ENCODE measurements around the gene COG2.
"Not testable (repeated sequence)": the region's sequence is repeated elsewhere in the genome, so short reads cannot be mapped to it uniquely, and the experiment has no call there.

The COG2 gene

GRCh38 chr1:230679192-230679591 is 36.9 kb downstream of the COG2 start:
- no peak for DNase-seq (ENCODE audit: low spot score)

GRCh38 chr1:230679825-230680224 is 37.5 kb downstream of the COG2 start:
- no peak for DNase-seq (ENCODE audit: low spot score)

GRCh38 chr1:230680300-230681025 is 38.2 kb downstream of the COG2 start:
- no peak for DNase-seq (ENCODE audit: low spot score)

- no peak for DNase-seq (ENCODE audit: low spot score)
Observed at GRCh38 chr1:230681599-230681998, 39.3 kb downstream of the COG2 start.

- no peak for DNase-seq (ENCODE audit: low spot score)
Observed at GRCh38 chr1:230682274-230682673, 40.0 kb downstream of the COG2 start.

GRCh38 chr1:230682882-230683610 is 40.8 kb downstream of the COG2 start:
- no peak for DNase-seq (ENCODE audit: low spot score)

- DNase-seq (ENCODE audit: low spot score) = no peak
Observed at GRCh38 chr1:230684146-230684545, 41.9 kb downstream of the COG2 start.

GRCh38 chr1:230684998-230685397 is 42.7 kb downstream of the COG2 start:
- DNase-seq (ENCODE audit: low spot score) = no peak

GRCh38 chr1:230686747-230687146 is 44.5 kb downstream of the COG2 start:
- no peak for DNase-seq (ENCODE audit: low spot score)

GRCh38 chr1:230690101-230690500 is 47.8 kb downstream of the COG2 start:
- DNase-seq (ENCODE audit: low spot score) = no peak

GRCh38 chr1:230691615-230692014 is 49.3 kb downstream of the COG2 start:
- DNase-seq (ENCODE audit: low spot score) = no peak

GRCh38 chr1:230693221-230693620 is 50.9 kb downstream of the COG2 start:
- no peak for DNase-seq (ENCODE audit: low spot score)

GRCh38 chr1:230693777-230694176 is 51.5 kb downstream of the COG2 start:
- no peak for DNase-seq (ENCODE audit: low spot score)

GRCh38 chr1:230694464-230694863 is 52.2 kb downstream of the COG2 start:
- DNase-seq (ENCODE audit: low spot score) = no peak

- DNase-seq (ENCODE audit: low spot score) = no peak
Observed at GRCh38 chr1:230694991-230695390, 52.7 kb downstream of the COG2 start.

GRCh38 chr1:230696218-230696617 is 53.9 kb downstream of the COG2 start:
- no peak for DNase-seq (ENCODE audit: low spot score)

GRCh38 chr1:230696722-230697437 is 54.6 kb downstream of the COG2 start:
- no peak for DNase-seq (ENCODE audit: low spot score)

GRCh38 chr1:230698130-230698529 is 55.8 kb downstream of the COG2 start:
- DNase-seq (ENCODE audit: low spot score) = no peak

GRCh38 chr1:230698964-230699363 is 56.7 kb downstream of the COG2 start:
- DNase-seq (ENCODE audit: low spot score) = not testable (repeated sequence)

- no peak for DNase-seq (ENCODE audit: low spot score)
Observed at GRCh38 chr1:230699716-230700115, 57.4 kb downstream of the COG2 start.

- no peak for DNase-seq (ENCODE audit: low spot score)
Observed at GRCh38 chr1:230700132-230700531, 57.9 kb downstream of the COG2 start.

GRCh38 chr1:230701434-230701833 is 59.2 kb downstream of the COG2 start:
- DNase-seq (ENCODE audit: low spot score) = no peak

Measured in CD4-positive, alpha-beta T cell treated with Interleukin-2 at 100 ng/mL for 4 hours (primary cell).